GM19324 (cell line): ENCODE data around the gene TBC1D1.
A peak's percentile ranks its signal among the peaks of the same experiment; 100 is the strongest.

Source experiments
- ATAC-seq: cut with Tn5 transposase; IDR thresholded peaks from one replicate; pipeline ENCODE4 v1.9.1; 2021; ENCODE audit warnings: mild to moderate bottlenecking, moderate library complexity; ENCODE audit not compliant: unreplicated experiment, low FRiP score

The TBC1D1 gene

GRCh38 chr4:37889849-37890800, 759 bp upstream of the TBC1D1 start:
- peak; percentile 19 for ATAC-seq

- peak; percentile 63 for ATAC-seq
Observed at GRCh38 chr4:37891260-37892159, 626 bp downstream of the TBC1D1 start.

GRCh38 chr4:37892641-37893040, 1.8 kb downstream of the TBC1D1 start:
- ATAC-seq = peak; percentile 43

GRCh38 chr4:37893164-37893563, 2.3 kb downstream of the TBC1D1 start:
- ATAC-seq = no peak

- ATAC-seq = no peak
Observed at GRCh38 chr4:37895271-37895670, 4.4 kb downstream of the TBC1D1 start.

- no peak for ATAC-seq
Observed at GRCh38 chr4:37896206-37896860, 5.4 kb downstream of the TBC1D1 start.

GRCh38 chr4:37902212-37902611, 11.3 kb downstream of the TBC1D1 start:
- no peak for ATAC-seq

GRCh38 chr4:37902738-37903693, 12.1 kb downstream of the TBC1D1 start:
- ATAC-seq = no peak

- ATAC-seq = no peak
Observed at GRCh38 chr4:37903901-37904300, 13.0 kb downstream of the TBC1D1 start.

GRCh38 chr4:37904824-37905223, 13.9 kb downstream of the TBC1D1 start:
- no peak for ATAC-seq

- ATAC-seq = no peak
Observed at GRCh38 chr4:37905533-37906169, 14.8 kb downstream of the TBC1D1 start.

GRCh38 chr4:37908488-37909331, 17.8 kb downstream of the TBC1D1 start:
- no peak for ATAC-seq

- ATAC-seq = no peak
Observed at GRCh38 chr4:37909332-37910090, 18.6 kb downstream of the TBC1D1 start.

GRCh38 chr4:37910091-37910486, 19.2 kb downstream of the TBC1D1 start:
- ATAC-seq = no peak

- ATAC-seq = no peak
Observed at GRCh38 chr4:37914539-37914938, 23.7 kb downstream of the TBC1D1 start.

GRCh38 chr4:37917388-37917787, 26.5 kb downstream of the TBC1D1 start:
- no peak for ATAC-seq

- no peak for ATAC-seq
Observed at GRCh38 chr4:37918653-37919052, 27.8 kb downstream of the TBC1D1 start.

GRCh38 chr4:37922328-37922727, 31.4 kb downstream of the TBC1D1 start:
- no peak for ATAC-seq
